HepG2 (cell line): ENCODE measurements around the gene TEKT5. TPM values are rescaled to one million over a fixed set of nuclear protein-coding genes. Genes with fewer than 3 reads are reported as not detected.
A peak's percentile ranks its signal among the peaks of the same experiment; 100 is the strongest.

ENCODE experiments used
- ADNP ChIP-seq: sonication (generic); formaldehyde crosslinking; IDR thresholded peaks from 2 replicates; pipeline ENCODE4 v1.4.0; 2020; ENCODE audit warnings: missing genetic modification reagents
- CAMTA2 ChIP-seq: sonication (generic); formaldehyde crosslinking; IDR thresholded peaks from 2 replicates; pipeline ENCODE4 v1.4.0; 2020; ENCODE audit warnings: mild to moderate bottlenecking, missing genetic modification reagents, borderline replicate concordance
- DR1 ChIP-seq: sonication (generic); formaldehyde crosslinking; IDR thresholded peaks from 2 replicates; pipeline ENCODE4 v1.8.0; 2021; ENCODE audit warnings: mild to moderate bottlenecking, missing genetic modification reagents, inconsistent platforms
- DRAP1 ChIP-seq: IDR thresholded peaks from 2 replicates; pipeline ENCODE4 v1.6.1; 2016; ENCODE audit warnings: missing genetic modification reagents, missing compliant biosample characterization
- FOXA3 ChIP-seq: IDR thresholded peaks from 2 replicates; pipeline ENCODE4 v1.6.1; 2016; ENCODE audit warnings: missing genetic modification reagents, missing compliant biosample characterization
- GABPB1 ChIP-seq: IDR thresholded peaks from 2 replicates; pipeline ENCODE4 v1.6.1; 2016; ENCODE audit warnings: mild to moderate bottlenecking, missing genetic modification reagents, moderate library complexity, missing compliant biosample characterization
- HBP1 ChIP-seq: IDR thresholded peaks from 2 replicates; pipeline ENCODE4 v1.6.1; 2016; ENCODE audit warnings: low read depth, control low read depth
- HOXA7 ChIP-seq: sonication (generic); formaldehyde crosslinking; IDR thresholded peaks from 2 replicates; pipeline ENCODE4 v1.8.1; 2022; ENCODE audit warnings: mild to moderate bottlenecking, missing genetic modification reagents, moderate library complexity
- MED1 ChIP-seq: sonication (generic); formaldehyde crosslinking; IDR thresholded peaks from 2 replicates; pipeline ENCODE4 v1.4.0; 2020; ENCODE audit warnings: missing genetic modification reagents
- NFIC ChIP-seq: IDR thresholded peaks from 2 replicates; pipeline ENCODE4 v1.6.1; 2012; ENCODE audit warnings: mild to moderate bottlenecking, low read length, inconsistent platforms
- REL ChIP-seq: sonication (generic); formaldehyde crosslinking; conservative IDR thresholded peaks from 2 replicates; pipeline ENCODE4 v1.8.0; 2022; ENCODE audit warnings: mild to moderate bottlenecking, missing genetic modification reagents, moderate library complexity
- SAP130 ChIP-seq: IDR thresholded peaks from 2 replicates; pipeline ENCODE4 v1.6.1; 2016; ENCODE audit warnings: low read depth
- TFE3 ChIP-seq: IDR thresholded peaks from 2 replicates; pipeline ENCODE4 v1.6.1; 2016
- XBP1 ChIP-seq: sonication (generic); formaldehyde crosslinking; IDR thresholded peaks from 2 replicates; pipeline ENCODE4 v1.5.0; 2020; ENCODE audit warnings: missing genetic modification reagents
- ZBTB3 ChIP-seq: sonication (generic); formaldehyde crosslinking; IDR thresholded peaks from 2 replicates; pipeline ENCODE4 v1.4.0; 2020; ENCODE audit warnings: low read depth, mild to moderate bottlenecking, moderate library complexity, missing genetic modification reagents, borderline replicate concordance
- ZFP36L1 ChIP-seq: sonication (generic); formaldehyde crosslinking; IDR thresholded peaks from 2 replicates; pipeline ENCODE4 v1.8.0; 2022; ENCODE audit warnings: mild to moderate bottlenecking, missing genetic modification reagents, moderate library complexity
- ZNF253 ChIP-seq: sonication (generic); formaldehyde crosslinking; IDR thresholded peaks from 2 replicates; pipeline ENCODE4 v1.8.0; 2022; ENCODE audit warnings: mild to moderate bottlenecking, missing genetic modification reagents, borderline replicate concordance
- ZNF274 ChIP-seq: sonication (generic); formaldehyde crosslinking; IDR thresholded peaks from 2 replicates; pipeline ENCODE4 v1.5.1; 2020; ENCODE audit warnings: mild to moderate bottlenecking, missing genetic modification reagents
- ZNF354B ChIP-seq: sonication (generic); formaldehyde crosslinking; IDR thresholded peaks from 2 replicates; pipeline ENCODE4 v1.8.0; 2022; ENCODE audit warnings: mild to moderate bottlenecking, missing genetic modification reagents
- ZNF512 ChIP-seq: sonication (generic); formaldehyde crosslinking; IDR thresholded peaks from 2 replicates; pipeline ENCODE4 v1.4.0; 2020; ENCODE audit warnings: mild to moderate bottlenecking, missing genetic modification reagents
- ZNF513 ChIP-seq: sonication (generic); formaldehyde crosslinking; conservative IDR thresholded peaks from 2 replicates; pipeline ENCODE4 v1.5.0; 2020; ENCODE audit warnings: missing genetic modification reagents
- ZNF546 ChIP-seq: sonication (generic); formaldehyde crosslinking; conservative IDR thresholded peaks from 2 replicates; pipeline ENCODE4 v1.8.1; 2023; ENCODE audit warnings: mild to moderate bottlenecking, missing genetic modification reagents
- ZNF746 ChIP-seq: sonication (generic); formaldehyde crosslinking; IDR thresholded peaks from 2 replicates; pipeline ENCODE4 v1.8.0; 2022; ENCODE audit warnings: mild to moderate bottlenecking, missing genetic modification reagents
- polyA plus RNA-seq, 8 experiments: library from polyadenylated mRNA; depleted of rRNA in 3 of 8; stranded (reverse) in 7 of 8; unstranded in 1 of 8; fragments of >200 nt; fragmentation: Illumina TruSeq in 4 of 8; extraction: Trizol in 4 of 8; gene quantifications; 2 replicates each; pipeline versions ENCODE4 v1.2.1 to v1.2.3, GENCODE V29; 2011 to 2016; ENCODE audit warnings: low read depth in 4 of 8, missing spikeins in 1 of 8, mixed read lengths in 1 of 8; ENCODE audit not compliant: insufficient read depth in 1 of 8
- total RNA-seq, 5 experiments: library from RNA; depleted of rRNA; stranded (reverse); fragments of >200 nt; fragmentation: Illumina TruSeq; extraction: Trizol; gene quantifications; 2 replicates each; pipeline ENCODE4 v1.2.3, GENCODE V29; 2016; ENCODE audit warnings: low read depth in 1 of 5

The TEKT5 gene
- total and polyA plus RNA-seq, 2 of the 13 experiments (the other 11 are each of a cell fraction or from before 2014, with no cell fraction given), result 0.16 TPM; not detected in 1

- peak; percentile 48; the same call in 1 of the 2 replicates for TF ChIP-seq TFE3 (CRISPR knock-in tag)
- no peak for TF ChIP-seq ZBTB3 (CRISPR knock-in tag)
- no peak for TF ChIP-seq ZNF253
- TF ChIP-seq HBP1, result no peak
- 0 out of 2 replicates have a peak, but pooled peaks have one; percentile 45 for TF ChIP-seq DRAP1 (CRISPR knock-in tag)
- no peak for TF ChIP-seq ZFP36L1 (CRISPR knock-in tag)
- 0 out of 2 replicates have a peak, but pooled peaks have one; percentile 48 for TF ChIP-seq ZNF512 (CRISPR knock-in tag)
- no peak for TF ChIP-seq ZNF546
- TF ChIP-seq ZNF354B (CRISPR knock-in tag), result no peak
- no peak for TF ChIP-seq HOXA7 (CRISPR knock-in tag)
- no peak for TF ChIP-seq ZNF513
- peak; percentile 45; the same call in 1 of the 2 replicates for TF ChIP-seq ZNF746 (CRISPR knock-in tag)
- peak; percentile 49; the same call in 1 of the 2 replicates for TF ChIP-seq GABPB1 (CRISPR knock-in tag)
- TF ChIP-seq REL (CRISPR knock-in tag), result no peak
- peak; percentile 44; the same call in 1 of the 2 replicates for TF ChIP-seq ADNP (CRISPR knock-in tag)
- peak; percentile 72 for TF ChIP-seq FOXA3
- TF ChIP-seq NFIC, result no peak
- TF ChIP-seq CAMTA2 (CRISPR knock-in tag), result no peak
- no peak for TF ChIP-seq XBP1 (CRISPR knock-in tag)
- TF ChIP-seq DR1 (CRISPR knock-in tag), result no peak
- TF ChIP-seq SAP130 (CRISPR knock-in tag), result peak; percentile 68
- TF ChIP-seq MED1 (CRISPR knock-in tag), result peak; percentile 78
- peak; percentile 60; the same call in 1 of the 2 replicates for TF ChIP-seq ZNF274 (CRISPR knock-in tag)
Observed at GRCh38 chr16:10728003-10728887, 33.5 kb upstream of the TEKT5 start (continued).
